NCI-H2196 treated with DMSO at 0.1 percent for 48 hours (cell line): ENCODE results near the gene LGALSL.
"Not testable (repeated sequence)": the region's sequence is repeated elsewhere in the genome, so short reads cannot be mapped to it uniquely, and the experiment has no call there.

ENCODE experiments used
- DNase-seq: peaks from one replicate; lab custom pipeline; 2025; ENCODE audit not compliant: unreplicated experiment; lab: John Stamatoyannopoulos, UW

LGALSL gene

DNA sequence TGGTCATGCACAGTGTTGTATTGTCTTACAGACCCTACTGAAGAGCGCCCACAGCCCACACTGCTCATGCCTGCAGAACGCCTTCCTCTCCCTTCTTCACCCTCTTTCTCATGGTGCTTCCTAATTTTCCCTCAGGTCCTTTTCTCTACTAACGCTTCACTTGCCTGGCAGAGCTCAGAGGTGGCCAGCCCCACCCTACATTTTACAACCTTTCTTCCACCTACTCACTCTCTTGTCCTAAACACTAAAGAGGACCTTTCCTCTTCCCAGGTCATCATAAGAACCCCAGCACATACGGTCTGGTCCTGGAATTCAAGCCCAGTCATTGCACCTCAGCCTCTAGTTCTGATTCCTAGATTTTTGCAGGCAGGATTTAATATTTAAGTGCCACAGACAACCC lies 11.7 kb upstream of the LGALSL start:
- DNase-seq = no peak

DNA sequence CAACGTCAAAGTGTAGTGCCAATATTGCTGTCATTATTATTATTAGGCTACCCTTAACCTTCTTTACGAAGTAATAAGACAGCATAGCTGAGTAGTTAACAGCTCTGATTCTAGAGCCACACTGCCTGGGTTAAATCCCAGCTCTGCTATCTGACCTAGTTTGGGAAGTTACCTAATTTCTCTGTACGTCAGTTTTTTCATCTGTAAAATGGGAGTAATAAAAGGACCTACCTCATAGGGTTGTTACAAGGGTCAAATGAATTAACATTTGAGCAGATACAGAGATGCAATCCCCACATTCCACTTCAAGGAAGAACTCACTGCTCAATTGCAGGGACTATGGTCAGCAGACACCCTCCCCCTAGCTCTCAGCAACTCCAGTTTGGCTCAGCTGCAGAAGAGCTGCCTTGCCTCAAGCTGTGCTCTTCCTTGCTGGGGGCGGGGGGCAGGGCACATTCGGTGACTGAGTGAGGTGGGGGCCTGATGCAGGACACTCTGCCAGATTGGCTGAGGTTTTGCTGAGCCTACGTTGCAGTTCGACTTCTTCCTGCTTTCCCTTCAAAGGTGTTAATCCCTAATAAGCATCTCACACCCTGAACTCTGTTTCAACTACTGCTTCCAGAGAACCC lies 11.0 kb upstream of the LGALSL start:
- DNase-seq = no peak

DNA sequence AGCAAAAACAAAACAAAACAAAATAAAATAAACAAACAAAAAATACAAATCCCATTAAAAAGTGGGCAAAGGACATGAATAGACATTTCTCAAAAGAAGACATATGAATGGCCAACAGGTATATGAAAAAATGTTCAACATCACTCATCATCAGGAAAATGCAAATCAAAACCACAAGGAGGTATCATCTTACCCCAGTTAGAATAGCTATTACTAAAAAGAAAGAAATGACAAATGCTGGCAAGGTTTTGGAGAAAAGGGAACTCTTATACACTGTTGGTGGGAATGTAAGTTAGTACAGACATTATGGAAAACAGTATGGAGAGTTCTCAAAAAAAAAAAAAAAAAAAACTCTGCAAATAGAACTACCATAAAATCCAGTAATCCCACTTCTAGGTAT lies 8.0 kb upstream of the LGALSL start:
- DNase-seq = not testable (repeated sequence)

DNA sequence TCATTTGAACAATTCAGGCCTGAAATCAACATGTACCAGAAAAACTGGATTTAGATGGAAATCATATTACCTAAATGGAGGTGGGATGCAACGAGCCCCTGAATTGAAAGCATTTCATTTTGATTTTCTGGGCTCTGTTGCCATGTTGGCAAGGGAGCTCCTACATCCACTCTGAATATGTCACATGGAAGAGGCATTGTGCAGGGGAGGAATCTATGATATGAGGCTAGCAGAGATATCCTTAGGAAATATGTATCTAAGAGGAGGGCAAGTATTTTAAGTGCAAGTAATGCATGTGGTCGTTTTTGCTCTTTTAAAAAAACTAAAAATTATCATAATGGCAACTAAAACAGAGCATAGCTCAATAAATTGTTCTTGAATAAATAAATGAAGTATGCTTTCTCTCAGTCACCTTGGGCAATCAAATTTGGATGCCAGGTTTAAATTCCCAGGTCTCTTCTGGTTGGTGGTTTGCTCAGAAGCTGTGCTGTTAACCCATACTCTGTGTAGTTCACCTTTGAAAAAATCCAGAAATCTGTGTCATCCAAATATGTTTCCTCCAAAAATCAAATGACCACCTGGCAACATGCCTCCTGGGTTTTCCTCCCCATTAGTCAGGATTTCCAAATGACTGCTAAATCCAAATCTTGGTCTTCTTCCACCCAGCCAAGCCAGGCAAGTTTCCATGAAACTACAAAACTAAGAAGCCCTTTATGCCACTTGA lies 6.5 kb upstream of the LGALSL start:
- DNase-seq = no peak

DNA sequence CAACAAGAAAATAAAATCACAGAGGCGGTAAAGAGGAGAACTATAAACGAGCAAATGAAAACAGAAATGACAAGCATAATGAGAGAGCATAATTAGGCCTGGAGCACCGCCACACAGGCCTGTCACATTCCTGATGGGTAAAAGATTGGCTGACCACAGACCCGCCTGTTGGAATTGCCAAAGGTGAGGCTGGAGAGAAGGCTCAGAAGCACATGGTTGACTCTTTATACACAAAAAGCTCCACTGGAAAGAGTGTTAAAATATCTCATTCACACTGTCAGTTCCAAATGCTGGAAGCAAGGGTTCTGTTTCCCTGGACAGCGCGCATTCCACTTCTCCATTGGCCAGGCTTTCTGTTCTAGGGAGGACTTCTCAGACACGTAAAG lies 5.9 kb upstream of the LGALSL start:
- DNase-seq = no peak

DNA sequence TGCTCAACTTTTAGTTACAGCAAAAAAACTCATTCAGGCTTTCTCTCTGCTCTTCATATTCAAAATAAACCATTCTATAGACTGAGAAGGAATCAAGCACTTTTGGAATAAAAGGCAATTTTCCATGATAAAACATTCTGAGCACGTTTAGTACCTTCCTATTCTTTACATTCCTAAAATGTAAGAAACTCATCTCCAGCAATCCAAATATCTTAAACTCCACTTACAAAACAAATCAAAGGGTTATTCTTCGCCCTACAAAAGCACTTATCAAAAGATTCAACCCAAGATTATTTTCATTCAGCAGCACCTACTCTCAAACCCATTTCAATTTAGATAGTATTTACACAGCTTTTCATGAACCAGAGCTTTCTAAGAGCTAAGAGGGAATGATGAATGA lies 2.9 kb upstream of the LGALSL start:
- DNase-seq = no peak

DNA sequence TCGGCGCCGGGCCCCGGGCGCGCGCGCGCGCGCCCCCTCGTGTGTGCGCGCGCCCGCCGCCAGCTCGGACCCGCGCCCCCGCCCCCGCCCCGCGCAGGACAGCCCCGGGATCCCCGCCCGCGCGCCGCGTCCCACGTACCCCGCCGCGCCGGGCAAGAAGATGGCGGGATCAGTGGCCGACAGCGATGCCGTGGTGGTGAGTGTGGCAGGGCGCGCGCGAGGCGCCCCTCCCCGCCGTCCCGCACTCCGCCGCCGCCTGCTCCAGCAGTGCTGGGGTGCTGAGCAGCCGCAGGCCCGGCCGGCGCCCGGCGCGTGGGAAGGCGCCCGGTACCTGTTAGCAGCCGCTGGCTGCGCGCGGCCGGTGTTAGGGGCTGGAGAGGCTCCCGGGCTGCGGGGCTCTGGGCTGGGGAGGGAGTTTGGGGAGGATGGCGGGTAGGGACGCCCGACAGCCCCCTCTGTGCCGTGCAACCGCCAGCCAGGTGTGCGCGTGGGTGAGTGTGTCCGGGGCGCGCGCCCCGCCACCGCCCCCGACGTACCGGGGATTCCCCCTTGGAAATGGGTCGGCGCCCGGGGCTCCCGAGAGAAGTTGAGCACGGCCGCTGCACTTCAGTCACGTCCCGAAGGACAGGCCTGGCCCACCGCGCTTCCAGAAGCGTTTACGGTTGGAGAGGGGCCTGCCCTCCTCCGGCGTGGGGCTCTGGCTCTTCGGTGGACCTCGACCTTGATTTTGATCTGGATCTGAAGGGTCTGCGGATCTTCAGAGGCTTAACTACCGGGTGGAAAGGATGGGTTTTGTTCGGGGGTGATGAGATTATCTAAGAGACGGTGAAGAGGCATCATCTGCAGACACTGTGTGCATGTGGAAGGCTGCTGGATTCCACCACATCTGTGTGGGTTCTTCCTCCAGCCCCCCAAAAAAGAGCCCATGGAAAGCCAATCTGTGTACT lies 697 bp downstream of the LGALSL start:
- DNase-seq = no peak

DNA sequence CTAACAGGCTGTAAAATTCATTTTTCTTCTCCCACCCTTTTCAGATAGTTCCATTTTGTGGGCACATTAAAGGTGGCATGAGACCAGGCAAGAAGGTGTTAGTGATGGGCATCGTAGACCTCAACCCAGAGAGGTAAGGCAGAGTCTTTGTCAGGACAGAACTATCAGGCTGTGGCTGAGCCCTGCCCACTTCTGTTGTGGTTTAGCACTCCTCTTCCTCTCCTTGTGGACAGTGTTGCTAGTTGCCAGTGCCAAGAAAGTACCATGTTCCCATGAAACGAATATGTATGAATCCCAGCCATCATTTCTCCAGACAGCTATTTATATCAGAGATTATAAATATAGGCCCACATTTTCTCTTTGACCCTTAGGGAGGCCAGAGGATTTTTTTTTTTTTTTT lies 1.6 kb downstream of the LGALSL start:
- no peak for DNase-seq

DNA sequence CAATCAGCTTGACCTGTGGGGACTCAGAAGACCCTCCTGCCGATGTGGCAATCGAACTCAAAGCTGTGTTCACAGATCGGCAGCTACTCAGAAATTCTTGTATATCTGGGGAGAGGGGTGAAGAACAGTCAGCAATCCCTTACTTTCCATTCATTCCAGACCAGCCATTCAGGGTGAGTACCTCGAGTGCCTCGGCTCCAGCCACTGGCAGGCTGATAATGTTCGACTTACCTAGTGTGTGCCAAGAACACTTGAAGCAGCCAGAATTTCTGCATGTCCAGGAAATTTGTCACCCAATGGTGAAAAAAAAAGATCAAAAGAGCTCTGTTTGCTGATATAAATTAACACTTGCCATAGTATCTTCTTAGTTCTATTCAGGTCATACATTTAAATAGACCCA lies 2.3 kb downstream of the LGALSL start:
- DNase-seq = no peak

DNA sequence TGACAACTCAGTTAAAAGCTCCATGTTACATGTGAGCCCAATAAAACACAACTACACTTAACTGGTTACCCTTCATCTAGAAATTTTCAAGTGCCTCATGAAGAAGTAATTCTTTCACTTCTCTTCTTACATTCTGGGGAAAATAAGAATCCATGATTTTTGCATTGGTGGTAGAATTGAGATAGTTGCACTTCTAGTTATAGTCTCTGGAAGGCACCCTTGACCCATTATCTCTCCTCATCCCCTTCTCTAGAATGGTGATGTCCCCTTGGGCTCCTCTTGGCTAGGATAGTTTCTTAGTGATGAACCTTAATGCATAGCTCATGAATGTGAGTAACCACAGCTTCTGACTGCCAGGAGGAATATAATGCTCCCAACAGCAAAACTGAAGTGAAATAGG lies 3.6 kb downstream of the LGALSL start:
- DNase-seq = no peak

DNA sequence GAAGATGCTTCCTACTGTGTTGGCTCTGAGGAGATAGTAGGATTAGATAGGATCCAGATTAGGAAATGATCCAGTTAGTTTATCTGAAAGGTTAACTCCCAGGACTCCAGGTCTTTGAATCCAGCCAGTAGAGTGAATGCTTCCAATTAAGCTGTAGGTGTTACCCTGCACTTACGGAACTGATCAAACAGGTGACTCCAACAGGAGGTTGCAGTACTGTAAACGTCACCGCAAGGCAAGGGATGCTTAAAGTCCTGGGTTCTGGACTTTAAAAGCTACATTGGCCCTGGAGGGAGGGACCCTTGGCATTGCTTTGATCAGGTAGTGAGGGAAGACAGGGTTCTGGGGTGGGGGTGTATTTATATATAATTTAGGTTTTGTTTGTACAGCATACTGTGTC lies 5.6 kb downstream of the LGALSL start:
- no peak for DNase-seq

DNA sequence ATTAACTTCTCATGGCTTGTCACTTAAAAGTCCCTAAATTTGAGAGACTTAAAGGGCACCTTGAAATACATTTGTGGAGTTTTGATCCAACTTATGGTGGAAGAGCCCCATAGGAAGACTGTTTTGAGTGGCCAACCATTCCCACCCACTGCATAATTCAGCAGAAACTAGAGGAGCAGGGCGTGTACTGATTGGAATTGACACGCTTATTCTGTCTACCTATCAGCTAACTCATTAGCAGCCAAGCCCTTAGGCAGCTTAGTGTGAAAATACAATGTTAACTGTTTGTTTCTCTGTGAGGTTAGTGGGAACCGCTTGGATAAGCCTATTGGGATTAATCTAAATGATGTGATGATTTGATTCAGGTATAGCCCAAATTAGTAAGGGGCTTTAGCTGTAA lies 6.4 kb downstream of the LGALSL start:
- no peak for DNase-seq

DNA sequence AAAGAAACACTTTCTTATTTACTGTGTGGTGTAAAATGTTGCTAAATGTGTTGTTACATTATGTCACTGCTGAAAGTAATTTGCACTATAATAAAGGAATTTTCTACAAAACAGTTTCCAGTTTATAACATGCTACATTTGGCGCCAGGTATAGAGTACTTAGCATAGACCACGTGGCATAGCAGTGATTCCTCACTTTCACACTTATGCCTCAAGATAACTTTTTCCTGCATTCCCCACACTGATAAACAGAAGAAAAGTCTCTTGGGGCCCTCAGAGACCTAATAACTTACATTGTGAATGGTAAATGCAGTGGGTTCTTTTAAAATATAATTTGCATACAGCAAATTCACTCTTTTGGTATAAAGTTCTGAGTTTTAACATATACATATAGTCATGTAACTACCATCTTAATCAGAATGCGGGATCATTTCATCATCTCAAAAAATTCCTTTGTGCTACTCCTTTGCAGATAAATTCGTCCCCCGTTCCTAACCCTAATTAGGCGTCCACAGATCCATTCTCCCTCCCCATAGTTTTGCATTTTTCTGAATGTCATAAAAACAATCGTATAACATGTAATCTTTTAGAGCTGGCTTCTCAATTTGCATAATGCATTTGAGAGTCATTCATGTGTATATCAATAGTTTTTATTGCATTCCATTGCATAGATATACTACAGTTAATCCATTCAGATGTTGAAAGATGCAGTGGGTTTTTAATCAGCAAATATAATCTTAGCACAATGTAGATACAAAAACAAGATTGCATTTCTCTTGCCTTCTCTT lies 7.5 kb downstream of the LGALSL start:
- DNase-seq = no peak

DNA sequence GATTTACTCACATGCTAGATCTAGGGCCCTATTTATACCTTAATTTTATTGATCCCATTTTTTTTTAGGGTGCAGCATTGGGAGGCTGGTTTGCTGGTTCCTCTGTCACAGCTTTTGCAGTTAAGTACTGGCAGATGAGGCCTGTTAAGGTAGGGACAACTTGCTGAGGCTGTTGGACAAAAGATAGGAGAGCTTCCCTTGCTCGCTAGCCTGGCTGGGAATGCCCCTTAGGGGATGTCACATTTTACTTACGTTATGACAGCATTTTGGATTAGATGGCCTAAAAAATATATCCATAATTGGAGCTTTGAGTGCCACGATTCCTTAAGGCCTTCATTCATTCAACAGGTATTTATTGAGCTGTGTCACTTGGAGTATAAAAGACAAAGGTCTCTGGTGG lies 8.2 kb downstream of the LGALSL start:
- no peak for DNase-seq

DNA sequence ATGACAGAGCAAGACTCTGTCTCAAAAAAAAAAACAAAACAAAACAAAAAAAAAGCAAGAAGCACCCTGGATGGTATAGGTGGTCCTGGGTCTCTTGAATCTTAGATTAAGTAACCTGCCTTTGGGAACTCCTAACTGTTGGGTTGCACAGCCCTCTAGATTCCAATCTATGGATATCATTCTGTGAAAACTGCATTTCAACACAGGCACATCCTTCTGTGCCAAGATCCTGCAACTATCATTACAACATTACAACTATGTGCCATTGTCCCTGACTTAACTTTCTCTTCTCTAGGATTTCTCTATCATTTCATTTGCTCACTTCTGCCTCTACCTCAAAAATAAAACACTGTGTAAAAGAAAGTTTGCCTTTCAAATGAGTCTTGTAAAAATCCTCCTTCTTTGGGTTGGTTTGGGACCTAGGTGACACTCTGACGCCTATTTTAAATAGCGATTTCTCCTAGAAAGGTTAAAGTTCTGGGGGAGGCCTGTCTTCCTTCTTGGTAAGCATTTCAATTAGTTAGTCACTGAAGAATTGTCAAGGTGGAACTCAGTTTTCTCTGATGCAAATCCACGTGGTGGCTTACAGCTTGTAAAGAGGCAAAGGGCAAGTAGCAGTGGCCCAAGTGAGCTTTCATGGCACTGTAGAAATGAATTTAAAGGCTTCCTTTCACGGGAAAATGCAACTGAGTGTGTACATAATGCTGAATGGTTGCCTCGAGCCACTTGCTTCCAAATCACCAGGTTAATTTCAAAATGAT lies 9.2 kb downstream of the LGALSL start:
- DNase-seq = no peak

DNA sequence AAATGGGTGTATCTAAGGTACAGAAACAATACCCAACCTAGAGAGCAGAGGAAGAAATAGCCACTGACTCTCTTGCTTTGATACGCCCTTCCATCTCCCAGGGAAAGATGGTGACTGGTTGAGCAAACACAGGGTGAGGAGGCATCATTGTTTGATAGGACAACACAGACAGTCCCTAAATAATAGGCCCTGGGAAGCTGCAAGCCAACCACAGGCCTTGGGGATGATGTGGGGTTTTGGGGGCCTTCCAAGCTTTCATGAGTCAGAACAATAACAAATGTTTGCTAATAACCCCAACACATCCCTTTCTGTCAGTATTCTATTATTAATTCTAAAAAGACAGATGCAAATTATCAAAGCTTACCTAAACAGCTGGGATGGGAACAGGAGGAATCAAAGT lies 9.8 kb downstream of the LGALSL start:
- no peak for DNase-seq

DNA sequence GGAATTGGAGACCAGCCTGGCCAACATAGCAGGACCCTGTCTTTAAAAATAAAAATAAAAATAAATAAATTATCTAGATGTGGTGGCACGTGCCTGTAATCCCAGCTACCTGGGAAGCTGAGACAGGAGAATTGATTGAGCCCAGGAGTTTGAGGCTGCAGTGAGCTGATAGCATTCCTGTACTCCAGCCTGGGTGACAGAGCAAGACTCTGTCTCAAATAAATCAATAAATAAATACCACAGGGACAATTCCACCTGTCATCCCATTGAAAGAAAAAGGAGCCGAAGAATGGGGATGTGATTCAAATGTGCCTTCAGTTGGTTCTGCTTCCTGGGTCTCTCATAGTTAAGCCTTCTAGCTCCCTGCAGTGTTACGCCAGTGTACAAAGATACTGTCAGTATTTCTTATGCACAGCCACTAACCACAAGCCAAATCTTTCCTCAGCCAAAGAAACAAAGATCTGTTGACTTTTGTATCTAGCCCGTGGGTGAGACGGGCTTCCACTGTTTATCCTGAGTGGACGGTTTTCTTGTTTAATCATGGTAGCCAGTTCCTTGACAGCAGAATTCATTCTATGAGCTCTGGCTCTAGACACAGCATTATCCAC lies 12.6 kb downstream of the LGALSL start:
- no peak for DNase-seq

DNA sequence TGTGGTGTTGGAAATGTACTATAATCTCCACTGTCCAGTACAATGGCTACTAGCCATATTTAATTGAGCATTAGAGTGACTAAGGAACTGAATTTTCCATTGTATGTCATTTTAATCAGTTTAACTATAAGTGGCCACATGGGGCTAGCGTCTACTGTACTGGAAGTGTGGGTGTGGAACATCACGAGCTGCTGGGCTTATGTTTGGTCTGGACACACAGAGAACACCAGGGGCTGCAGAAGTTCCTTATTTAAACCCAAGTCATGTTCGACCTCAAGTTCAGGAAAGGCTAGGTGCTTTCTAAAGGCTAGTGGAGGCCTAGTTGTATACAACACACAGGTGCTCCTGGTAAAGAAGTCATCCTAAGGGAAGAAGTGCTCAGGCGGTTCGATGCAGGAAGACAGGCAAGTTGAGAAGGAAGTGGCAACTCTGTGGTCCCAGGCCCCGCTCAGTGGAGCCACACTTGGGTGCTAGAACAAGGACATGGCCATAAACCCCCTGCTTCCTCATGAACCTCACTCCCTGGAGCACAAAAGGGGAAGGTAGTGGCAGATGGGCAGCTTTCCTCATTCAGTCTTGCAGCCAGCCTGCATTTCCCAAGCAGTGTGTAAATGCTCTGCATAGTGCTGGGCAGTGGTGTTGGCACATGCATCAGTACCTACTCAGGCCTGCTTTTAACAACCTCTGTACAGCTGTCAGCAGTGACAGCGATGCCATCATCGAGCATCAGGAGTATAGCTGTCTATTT lies 13.3 kb downstream of the LGALSL start:
- no peak for DNase-seq

DNA sequence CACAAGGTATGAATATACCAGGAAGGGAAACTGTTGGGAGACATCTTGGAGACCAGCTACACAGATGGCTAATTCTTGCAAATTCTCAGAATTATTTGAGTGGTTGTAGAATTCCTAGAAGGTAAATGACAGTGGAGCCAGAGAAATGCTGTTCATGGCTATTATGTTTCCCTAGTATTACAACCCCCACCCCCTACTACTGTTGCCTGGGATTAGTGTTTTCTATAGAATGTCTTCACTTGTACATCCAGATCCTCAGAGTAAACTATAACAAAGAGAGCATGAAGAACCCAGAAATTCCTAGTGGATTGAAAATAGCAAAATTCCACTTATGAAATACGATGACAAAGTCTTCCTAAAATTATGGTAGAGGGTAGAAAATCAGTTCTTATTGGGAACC lies 15.3 kb downstream of the LGALSL start:
- no peak for DNase-seq
